BLaER1 treated with 17β-estradiol and CSF1 and Interleukin-3, amounts not matched to agents 10 nM and 100 nM (cell line): ENCODE measurements around the gene SLC5A6.
"Not testable (repeated sequence)": the region's sequence is repeated elsewhere in the genome, so short reads cannot be mapped to it uniquely, and the experiment has no call there.

Experiments
- H3K27ac ChIP-seq, 11 experiments: shearing (Covaris generic); formaldehyde crosslinking; 2 replicates each; pipeline ENCODE4 v1.8.1; 2022
- H3K27me3 ChIP-seq, 11 experiments: shearing (Covaris generic); formaldehyde crosslinking; 2 replicates each; pipeline ENCODE4 v1.8.1; 2022
- H3K36me3 ChIP-seq, 11 experiments: shearing (Covaris generic); formaldehyde crosslinking; 2 replicates each; pipeline ENCODE4 v1.8.1; 2022
- H3K4me1 ChIP-seq, 10 experiments: shearing (Covaris generic); formaldehyde crosslinking; 2 replicates each; pipeline ENCODE4 v1.8.1; 2022
- H3K4me2 ChIP-seq, 11 experiments: shearing (Covaris generic); formaldehyde crosslinking; 2 replicates each; pipeline ENCODE4 v1.8.1; 2022
- H3K4me3 ChIP-seq, 10 experiments: shearing (Covaris generic); formaldehyde crosslinking; 2 replicates each; pipeline ENCODE4 v1.8.1; 2022
- H3K9ac ChIP-seq, 11 experiments: shearing (Covaris generic); formaldehyde crosslinking; 2 replicates each; pipeline ENCODE4 v1.8.1; 2022
- H3K9me3 ChIP-seq, 11 experiments: shearing (Covaris generic); formaldehyde crosslinking; replicated peaks in 1 of 11; 2 replicates each; pipeline ENCODE4 v1.8.1; 2022
- H4K20me1 ChIP-seq, 11 experiments: shearing (Covaris generic); formaldehyde crosslinking; 2 replicates each; pipeline ENCODE4 v1.8.1; 2022
- Cebpa-rat ChIP-seq, 11 experiments: shearing (Covaris generic); IDR thresholded peaks; 2 replicates each; pipeline ENCODE4 v1.8.1; 2022

Gene SLC5A6

GRCh38 chr2:27178469-27178868 is 33.6 kb downstream of the SLC5A6 start:
- no peak overlapping the region for H3K9ac ChIP-seq
- H3K27ac ChIP-seq = no peak overlapping the region
- H3K4me2 ChIP-seq = no peak overlapping the region
- H4K20me1 ChIP-seq = no peaks in the 10 kb centered on the region
- no peak for TF ChIP-seq Cebpa-rat (IDR thresholded peaks at IDR 0.05)
- no peak overlapping the region for H3K4me3 ChIP-seq
- H3K4me1 ChIP-seq = no peaks in the 10 kb centered on the region
- no peaks in the 10 kb centered on the region for H3K36me3 ChIP-seq
- H3K27me3 ChIP-seq = no peaks in the 10 kb centered on the region
- H3K9me3 ChIP-seq = no peaks in the 10 kb centered on the region

DNA sequence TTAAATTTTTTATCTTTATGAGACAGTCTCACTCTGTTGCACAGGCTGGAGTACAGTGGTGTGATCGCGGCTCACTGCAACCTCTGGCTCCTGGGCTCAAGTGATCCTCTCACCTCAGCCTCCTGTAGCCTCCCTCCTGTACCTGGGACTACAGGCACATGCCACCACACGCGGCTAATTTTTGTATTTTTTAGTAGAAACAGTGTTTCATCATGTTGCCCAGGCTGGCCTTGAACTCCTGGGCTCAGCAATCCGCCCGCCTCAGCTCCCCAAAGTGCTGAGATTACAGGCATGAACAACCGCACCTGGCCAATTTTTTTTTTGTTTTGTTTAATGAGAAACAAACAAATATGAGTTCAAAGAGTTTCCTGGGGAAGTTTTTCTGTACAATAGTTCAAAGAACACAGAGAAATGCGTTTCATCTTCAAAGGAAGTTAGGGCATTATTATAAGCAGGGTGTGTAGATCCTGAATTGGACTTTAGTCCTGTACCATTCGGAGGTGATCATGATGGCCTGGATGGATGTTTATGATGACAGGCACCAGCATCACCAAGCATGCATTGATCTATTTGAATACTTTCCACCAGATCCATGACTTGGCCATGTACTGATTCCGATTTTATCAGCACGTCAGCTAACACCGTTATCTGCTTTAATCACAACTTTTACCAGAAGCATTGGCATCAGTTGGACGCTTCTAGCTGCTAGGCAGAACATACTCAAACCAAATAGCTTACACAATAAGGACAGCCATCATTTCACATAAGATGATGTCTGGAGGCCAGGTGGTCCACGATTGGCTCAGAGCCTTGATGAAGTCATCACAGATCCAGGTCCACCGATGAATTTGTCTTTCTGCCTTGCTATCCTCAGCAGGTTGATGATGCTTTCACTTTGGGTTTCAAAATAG is 34.4 kb downstream of the SLC5A6 start:
- Histone ChIP-seq H3K9ac (no peak overlapping the region), H4K20me1 (no peaks in the 10 kb centered on the region), H3K27me3 (no peaks in the 10 kb centered on the region), H3K9me3 (no peaks in the 10 kb centered on the region), H3K4me1 (peaks cover 0 to 4% (median 0%) of the 10 kb centered on the region in 10 experiments; a peak in 4 of 20 replicates), H3K4me3 (no peak overlapping the region), H3K4me2 (no peak overlapping the region), H3K27ac (no peak overlapping the region), H3K36me3 (no peaks in the 10 kb centered on the region)
- TF ChIP-seq Cebpa-rat (IDR thresholded peaks at IDR 0.05) = no peak

- H3K9me3 ChIP-seq, H3K27ac ChIP-seq, H3K4me3 ChIP-seq, H4K20me1 ChIP-seq, H3K9ac ChIP-seq, H3K36me3 ChIP-seq, H3K27me3 ChIP-seq, H3K4me2 ChIP-seq: not testable (repeated sequence)
- peaks cover 0 to 12% (median under 1%) of the 10 kb centered on the region in 10 experiments; a peak in 7 of 20 replicates for H3K4me1 ChIP-seq
Observed at GRCh38 chr2:27175781-27176180, 36.3 kb downstream of the SLC5A6 start.

GRCh38 chr2:27175330-27175729 is 36.7 kb downstream of the SLC5A6 start:
- no peaks in the 10 kb centered on the region for H3K9me3 ChIP-seq
- H4K20me1 ChIP-seq = no peaks in the 10 kb centered on the region
- no peaks in the 10 kb centered on the region for H3K36me3 ChIP-seq
- no peak for TF ChIP-seq Cebpa-rat (IDR thresholded peaks at IDR 0.05)
- H3K4me1 ChIP-seq = peaks cover 3 to 17% (median 5%) of the 10 kb centered on the region in 10 experiments; a peak in 19 of 20 replicates
- H3K4me3 ChIP-seq = no peak overlapping the region
- H3K9ac ChIP-seq = no peak overlapping the region
- H3K4me2 ChIP-seq = no peak overlapping the region
- H3K27me3 ChIP-seq = no peaks in the 10 kb centered on the region
- no peak overlapping the region for H3K27ac ChIP-seq

DNA sequence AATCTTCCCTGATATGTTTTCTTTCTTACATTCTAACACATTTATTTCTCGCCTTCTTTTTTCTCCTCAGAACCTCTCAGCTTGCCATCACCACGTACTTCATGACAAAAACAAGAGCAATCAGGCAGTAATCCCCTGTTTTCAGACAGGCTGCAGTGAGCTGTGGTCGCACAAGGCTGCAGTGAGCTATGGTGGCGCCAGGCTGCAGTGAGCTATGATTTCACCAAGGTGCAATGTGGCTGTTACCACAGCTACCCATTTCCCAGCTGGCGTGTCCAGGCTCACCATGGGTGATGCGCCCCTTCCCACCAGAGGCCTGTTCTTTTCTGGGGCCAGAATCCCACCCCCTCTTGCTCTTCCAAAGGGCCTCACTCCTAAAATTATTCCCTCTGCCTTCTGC is 37.4 kb downstream of the SLC5A6 start:
- H3K36me3 ChIP-seq = no peaks in the 10 kb centered on the region
- no peak overlapping the region for H3K4me3 ChIP-seq
- no peaks in the 10 kb centered on the region for H4K20me1 ChIP-seq
- no peak overlapping the region for H3K4me2 ChIP-seq
- no peaks in the 10 kb centered on the region for H3K27me3 ChIP-seq
- TF ChIP-seq Cebpa-rat (IDR thresholded peaks at IDR 0.05) = no peak
- H3K9ac ChIP-seq = no peak overlapping the region
- peaks cover 7 to 23% (median 10%) of the 10 kb centered on the region in 10 experiments; a peak in 19 of 20 replicates for H3K4me1 ChIP-seq
- H3K27ac ChIP-seq = no peak overlapping the region
- H3K9me3 ChIP-seq = no peaks in the 10 kb centered on the region

- Histone ChIP-seq H3K4me2 (no peak overlapping the region), H3K9me3 (no peaks in the 10 kb centered on the region), H4K20me1 (no peaks in the 10 kb centered on the region), H3K36me3 (no peaks in the 10 kb centered on the region), H3K4me1 (peaks cover 7 to 27% (median 12%) of the 10 kb centered on the region in 10 experiments; a peak in 19 of 20 replicates), H3K27ac (no peak overlapping the region), H3K4me3 (no peak overlapping the region), H3K27me3 (no peaks in the 10 kb centered on the region), H3K9ac (no peak overlapping the region)
- peak in 3 of 11 experiments; percentile 6 to 43 (median 10); a peak in 1 of 22 replicates for TF ChIP-seq Cebpa-rat (IDR thresholded peaks at IDR 0.05)
Observed at GRCh38 chr2:27171351-27171848, 40.7 kb downstream of the SLC5A6 start.

DNA sequence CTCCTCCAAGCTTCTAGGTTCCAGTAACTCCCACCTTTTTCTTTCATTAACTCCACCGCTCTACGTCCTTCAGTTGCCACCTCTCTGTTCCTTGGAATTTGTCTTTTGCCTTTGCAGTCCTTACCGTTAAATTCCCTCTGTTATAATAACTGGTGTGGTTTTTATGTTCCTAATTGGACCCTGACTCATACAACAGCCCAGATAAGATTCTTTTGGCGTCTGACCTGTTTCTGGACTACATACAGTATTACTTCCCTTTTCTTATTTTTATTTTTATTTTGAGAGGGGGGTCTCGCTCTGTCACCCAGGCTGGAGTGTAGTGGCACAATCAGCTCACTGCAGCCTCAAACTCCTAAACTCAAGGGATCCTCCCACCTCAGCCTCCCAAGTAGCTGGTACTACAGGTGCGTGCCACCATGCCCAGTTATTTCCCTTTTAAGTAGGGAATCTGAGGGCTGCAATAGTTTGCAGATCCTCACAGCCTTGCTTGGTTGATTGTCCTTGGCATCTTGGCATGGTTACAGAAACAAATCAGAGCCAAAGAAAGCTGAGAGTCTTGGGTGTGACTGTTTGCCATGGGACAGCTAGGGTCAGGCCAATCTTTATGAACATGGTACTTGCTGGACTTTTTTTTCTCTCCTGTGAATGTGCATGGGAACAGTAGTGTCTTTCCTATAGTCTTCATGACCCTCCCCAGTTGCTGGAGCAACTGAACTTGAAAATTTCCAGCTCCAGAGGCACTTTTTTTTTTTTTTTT is 41.3 kb downstream of the SLC5A6 start:
- peak overlapping the region; percentile 40 to 88 (median 70) for H3K4me2 ChIP-seq
- H3K4me3 ChIP-seq = no peak overlapping the region
- TF ChIP-seq Cebpa-rat (IDR thresholded peaks at IDR 0.05) = no peak
- peaks cover 7 to 27% (median 12%) of the 10 kb centered on the region in 10 experiments; a peak in 19 of 20 replicates for H3K4me1 ChIP-seq
- H3K9ac ChIP-seq = no peak overlapping the region
- no peaks in the 10 kb centered on the region for H3K27me3 ChIP-seq
- no peaks in the 10 kb centered on the region for H4K20me1 ChIP-seq
- 0 out of 22 replicates have a peak, but pooled peaks cover 0 to 4% (median 0%) of the 10 kb centered on the region in 11 experiments for H3K9me3 ChIP-seq
- H3K27ac ChIP-seq = no peak overlapping the region
- H3K36me3 ChIP-seq = no peaks in the 10 kb centered on the region

DNA sequence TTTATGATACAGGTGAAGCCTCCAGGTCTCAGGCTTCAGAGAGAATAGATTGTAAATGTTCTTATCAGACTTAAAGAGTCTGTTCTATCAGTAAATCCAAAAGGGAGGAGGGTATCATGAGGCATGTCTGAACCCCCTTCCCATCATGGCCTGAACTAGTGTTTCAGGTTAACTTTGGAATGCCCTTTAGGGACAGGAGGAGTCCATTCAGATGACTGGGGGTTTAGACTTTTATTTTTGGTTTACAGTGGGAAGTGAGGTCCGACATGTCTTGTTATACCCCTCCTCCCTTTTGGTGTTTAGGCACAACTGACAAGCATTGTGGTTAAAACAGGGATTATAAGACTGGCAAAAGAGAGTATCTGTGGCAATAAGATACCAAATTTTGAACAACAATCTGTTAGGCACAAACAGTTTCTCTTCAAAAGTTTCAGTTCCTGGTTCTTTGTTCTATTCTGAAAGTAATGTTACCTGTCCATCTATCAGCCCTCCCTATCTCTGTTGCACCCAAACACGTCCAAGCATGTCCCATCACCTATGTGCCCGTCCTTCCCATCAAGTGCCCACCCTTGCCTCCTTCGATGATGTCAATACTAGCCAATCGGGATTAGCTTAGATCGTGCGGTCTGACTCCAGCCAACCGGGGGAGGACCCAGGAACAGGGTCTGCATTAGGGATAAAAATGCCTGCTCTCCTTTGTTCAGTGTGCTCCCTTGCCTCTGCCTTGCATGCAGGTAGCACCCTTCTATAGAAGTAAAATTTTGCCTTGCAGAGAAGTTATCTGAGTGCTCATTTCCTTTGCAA is 46.9 kb downstream of the SLC5A6 start:
- no peak overlapping the region for H3K27ac ChIP-seq
- H3K4me3 ChIP-seq = no peak overlapping the region

More for the DNA sequence above, 46.9 kb downstream of the SLC5A6 start:
- Histone ChIP-seq H3K4me2 (no peak overlapping the region), H3K4me1 (peaks cover 2 to 9% (median 3%) of the 10 kb centered on the region in 10 experiments; a peak in 19 of 20 replicates), H4K20me1 (no peaks in the 10 kb centered on the region), H3K36me3 (no peaks in the 10 kb centered on the region), H3K27me3 (no peaks in the 10 kb centered on the region), H3K9me3 (peaks cover 0 to 12% (median 7%) of the 10 kb centered on the region in 11 experiments; a peak in 7 of 22 replicates), H3K9ac (no peak overlapping the region)
- no peak for TF ChIP-seq Cebpa-rat (IDR thresholded peaks at IDR 0.05)
